Left renal cortex interstitium (tissue), 4 donors: ENCODE data around the gene CASZ1. TPM values are rescaled to one million over a fixed set of nuclear protein-coding genes. Genes with fewer than 3 reads are reported as not detected.

Experiments used
- DNase-seq, 4 donors: peaks; one replicate each; pipeline ENCODE4 v3.0.0-alpha.2; 2013; ENCODE audit warnings: low read depth in 4 of 4, low spot score in 2 of 4, missing footprints in 1 of 4
- polyA plus RNA-seq, 4 donors: library from polyadenylated mRNA; unstranded; fragments of 120-200 nt; gene quantifications; one replicate each; pipeline ENCODE4 v1.2.1, GENCODE V29; 2013; ENCODE audit not compliant: insufficient read length in 4 of 4

CASZ1 gene
- polyA plus RNA-seq, 4 donors: 13.5 to 24.4 (median 19.8) TPM

DNA sequence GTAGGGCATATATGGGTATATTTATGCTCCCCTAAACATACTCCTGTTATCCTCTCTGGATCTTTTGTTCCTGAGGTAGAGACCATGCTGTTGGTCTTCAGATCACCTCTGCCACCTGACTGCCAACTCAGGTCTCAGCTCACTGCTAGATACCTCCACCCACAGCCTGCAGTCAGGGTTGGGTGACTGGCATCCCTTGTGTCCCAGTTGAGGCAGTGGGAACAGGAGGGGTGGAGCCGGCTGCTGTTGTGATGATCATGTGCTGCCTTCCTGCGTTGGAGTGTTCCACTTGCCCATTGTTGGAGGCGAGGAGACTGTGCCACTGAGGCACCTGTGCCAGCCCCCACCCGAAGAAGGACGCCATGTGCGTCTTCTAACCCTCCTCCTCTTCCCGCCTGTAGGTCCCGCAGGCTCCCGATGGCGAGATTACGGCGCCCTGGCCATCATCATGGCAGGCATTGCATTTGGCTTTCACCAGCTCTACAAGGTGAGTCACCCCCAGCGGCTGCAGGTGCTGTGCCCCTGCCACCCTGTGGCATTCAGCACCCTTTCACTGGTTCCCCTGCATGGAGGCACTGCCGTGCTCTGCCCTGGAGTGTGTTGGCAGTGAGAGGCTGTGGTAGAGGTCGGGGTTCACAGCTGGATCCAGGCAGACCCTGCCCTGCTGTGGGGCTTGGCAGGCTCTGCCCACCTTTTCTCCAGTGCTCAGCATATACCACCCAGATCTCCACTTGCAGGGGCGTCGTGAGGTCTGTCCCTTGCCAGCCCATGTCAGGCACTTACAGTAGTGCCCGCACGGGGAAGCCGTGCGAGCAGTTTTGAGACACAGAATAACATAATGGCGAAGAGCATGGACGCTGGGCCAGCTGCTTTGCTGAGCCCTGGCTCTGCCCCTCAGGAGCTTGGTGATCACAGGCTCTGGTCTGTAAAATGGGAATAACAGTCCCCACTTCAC is 178.2 kb downstream of the CASZ1 start:
- no peak for DNase-seq

DNA sequence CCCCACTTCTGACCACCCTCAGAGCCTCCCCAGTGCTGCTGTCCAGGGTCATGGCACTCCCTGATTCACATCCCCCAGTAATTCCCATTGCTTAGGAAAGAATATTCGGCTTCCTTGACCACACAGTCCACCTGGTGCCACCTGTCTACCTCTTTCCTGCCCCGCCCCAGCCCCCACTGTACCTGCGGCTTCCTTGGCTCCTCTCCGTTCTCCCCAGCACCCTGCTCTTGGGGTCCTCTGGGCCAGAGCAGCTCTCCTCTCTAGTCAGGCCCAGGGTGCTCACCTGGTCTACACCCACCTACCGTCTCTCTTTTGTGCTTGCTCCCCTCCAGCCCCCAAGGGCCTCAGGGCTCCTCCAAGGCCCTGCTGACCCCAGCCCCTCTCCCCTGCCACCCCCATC is 179.1 kb downstream of the CASZ1 start:
- DNase-seq: no peak

DNA sequence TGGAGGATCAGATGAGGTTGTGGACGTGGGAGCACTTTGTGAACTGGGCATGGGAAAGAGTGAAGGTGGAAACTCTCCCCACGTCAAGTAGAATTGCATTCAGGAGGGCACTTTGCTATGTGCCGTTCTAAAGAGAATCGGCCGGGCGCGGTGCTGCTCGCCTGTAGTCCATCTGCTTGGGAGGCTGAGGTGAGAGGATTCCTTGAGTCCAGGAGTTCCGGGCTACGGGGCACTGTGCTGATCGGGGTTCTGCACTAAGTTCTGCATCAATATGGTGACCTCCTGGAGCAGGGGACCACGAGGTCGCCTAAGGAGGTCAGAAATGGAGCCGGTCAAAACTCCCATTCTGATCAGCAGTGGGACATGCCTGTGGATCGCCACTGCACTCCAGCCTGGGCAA is 179.8 kb downstream of the CASZ1 start:
- no peak for DNase-seq

DNA sequence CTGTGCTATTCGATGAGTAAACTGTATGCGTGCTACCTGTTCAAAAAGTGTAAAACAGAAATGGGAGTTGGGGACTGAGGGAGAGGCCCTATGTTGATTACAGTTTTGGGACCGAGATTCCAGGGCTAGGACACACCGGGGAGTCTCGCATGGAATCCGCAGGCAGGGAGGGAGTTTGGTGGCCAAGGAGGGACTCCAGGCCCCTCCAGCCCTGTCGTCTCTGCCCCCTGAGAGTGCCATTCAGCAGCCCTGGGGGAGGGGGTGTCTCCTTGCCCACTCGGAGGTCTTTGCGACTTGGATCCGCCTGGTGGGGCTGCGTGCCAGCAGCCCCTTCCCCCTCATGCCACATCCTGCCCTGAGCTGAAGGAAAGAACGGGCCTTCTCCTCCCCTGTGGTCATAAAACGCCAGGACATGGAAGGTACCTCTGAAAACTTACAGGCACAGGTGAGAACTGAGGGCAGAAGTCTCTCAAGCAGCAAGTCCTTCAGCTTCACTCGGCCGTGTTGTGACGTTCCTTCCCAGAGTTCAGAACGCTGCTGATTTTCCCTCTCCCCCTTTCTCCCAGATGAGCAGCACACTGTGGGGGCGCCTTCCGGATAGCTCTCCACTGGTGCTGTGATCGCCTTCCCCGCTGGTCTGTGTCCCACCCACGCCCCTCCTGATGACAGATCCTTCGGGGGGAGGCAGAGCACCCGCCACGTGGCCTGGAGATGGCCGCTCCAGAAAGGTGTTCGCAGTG is 180.3 kb downstream of the CASZ1 start:
- DNase-seq: no peak

DNA sequence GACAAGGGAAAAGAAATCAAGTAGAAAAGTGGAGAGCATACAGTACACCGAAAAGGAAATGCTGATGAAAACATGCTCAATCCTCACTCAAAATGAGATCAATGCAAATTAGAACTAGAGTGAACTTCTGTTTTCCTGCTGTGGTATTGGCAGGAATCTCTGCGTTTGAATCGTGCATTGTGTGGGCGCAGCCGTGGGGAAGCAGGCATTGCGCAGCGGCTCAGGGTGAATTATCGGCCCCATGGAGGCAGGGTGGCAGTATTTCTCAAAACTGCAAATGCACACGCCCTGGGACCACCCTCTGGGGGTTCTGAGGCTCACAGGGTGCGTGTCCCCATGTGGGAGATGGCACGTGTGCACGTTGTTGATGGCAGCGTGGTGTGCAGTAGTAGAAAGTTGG is 181.1 kb downstream of the CASZ1 start:
- DNase-seq: no peak

DNA sequence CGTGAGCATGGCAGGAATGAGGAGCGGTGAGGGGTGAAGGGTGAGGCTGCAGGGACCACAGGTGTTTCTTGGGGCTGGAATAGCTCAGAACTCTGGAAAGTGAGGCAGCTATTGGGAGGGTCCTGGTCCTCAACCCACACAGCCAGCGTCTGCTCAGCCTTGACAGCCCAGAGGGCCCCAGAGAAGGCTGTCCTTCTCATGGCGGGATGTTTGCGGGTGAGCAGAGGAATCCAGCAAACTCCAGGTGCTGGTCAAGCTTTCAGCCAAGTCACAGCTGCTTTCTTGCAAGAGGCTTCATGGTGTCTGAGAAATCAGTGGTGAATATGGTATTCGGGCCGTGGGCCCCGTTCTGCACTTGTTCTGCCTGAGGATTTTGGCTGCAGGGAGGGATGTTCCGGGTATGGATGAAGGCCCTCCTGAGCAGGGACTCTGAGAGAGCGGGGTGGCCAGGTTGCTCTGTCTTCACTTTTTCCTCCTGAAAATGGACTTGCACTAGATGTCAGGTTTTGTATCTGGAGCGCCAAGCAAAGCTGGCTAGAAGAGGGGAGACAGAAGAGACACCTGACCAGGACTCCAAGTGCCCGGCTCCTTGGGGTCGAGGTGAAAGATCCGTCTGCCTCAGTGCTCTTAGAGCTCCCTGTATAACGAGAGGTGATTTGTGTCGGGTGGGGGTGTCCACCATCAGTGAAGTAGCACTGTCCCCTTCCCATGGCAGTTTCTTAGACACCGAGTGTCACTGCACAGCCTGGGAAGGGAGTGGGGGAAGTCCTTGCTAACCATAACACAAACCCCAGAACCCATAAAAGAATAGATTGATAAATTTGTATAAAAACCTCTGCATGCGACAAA is 181.8 kb downstream of the CASZ1 start:
- no peak for DNase-seq

DNA sequence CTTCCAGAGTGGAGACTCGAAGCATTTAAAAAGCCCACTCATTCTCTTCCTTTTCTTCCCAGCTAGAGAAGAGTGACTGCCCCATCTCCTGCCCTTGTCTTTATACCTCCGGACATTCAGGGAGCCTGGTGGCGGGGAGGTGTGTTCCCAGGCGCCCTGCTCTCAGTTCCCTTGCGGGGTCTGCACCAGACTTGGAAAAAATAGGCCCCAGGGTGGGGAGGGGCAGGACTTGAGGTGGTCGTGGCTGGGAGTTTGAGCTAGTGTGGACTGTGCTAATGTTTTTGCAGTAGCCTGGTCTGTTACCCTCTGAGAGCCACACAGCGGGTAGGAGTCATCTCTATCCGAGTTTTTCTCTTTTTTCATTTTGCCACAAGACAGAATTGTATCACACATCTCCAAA is 182.6 kb downstream of the CASZ1 start:
- no peak for DNase-seq

DNA sequence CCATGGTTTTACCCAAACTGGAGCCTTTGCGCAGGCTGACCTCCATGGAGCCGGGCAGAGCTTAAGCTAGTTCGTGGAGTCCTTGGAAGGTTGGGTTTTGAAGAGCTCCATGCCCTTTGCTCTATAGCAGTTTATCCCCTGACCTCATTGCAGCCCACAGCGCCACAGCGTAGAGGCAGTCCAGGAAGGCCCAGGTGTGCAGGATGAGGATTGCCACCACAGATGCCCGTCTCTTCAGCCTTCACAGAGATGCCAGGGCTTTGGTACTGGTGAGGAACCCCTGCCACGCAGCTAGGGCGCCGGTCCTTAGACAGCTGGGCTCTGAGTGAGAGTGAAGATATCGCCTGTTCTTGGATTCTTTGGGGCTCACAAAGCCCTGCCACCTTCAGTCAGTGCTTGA is 183.1 kb downstream of the CASZ1 start:
- no peak for DNase-seq

DNA sequence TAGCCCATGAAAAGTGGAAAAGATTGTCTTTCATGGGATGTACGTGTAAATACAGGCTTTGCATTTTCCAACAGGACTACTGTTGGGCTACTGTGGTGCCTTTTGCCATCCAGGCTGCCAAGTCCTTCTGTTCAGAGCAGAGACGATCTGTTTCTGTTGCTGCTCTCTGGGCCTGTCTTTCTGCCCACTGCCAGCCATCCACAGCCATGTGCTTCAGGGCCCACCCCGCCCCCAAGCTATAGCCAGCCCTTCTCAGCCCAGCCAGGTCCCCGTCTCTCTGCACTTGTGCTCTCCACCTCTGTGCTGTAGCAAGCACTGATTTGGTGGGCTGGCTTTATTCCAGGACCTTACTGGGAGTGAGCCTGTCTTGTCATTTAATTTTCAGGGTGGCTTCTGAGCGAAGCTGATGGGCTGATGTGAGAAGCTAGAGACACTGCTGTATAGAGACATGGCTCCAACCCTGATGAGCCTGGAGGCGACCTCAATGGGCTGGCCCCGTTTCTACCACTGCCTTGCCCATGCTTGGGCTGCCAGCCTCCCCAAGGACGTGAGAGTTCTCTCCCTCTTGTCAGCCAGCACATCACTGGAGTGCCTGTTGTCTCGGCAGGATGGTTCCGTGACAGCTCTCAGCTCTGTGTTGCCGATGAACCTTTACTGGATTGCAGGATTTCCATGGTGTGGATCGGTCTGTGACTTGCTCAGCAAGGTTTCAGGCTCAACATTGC is 183.8 kb downstream of the CASZ1 start:
- DNase-seq: no peak

DNA sequence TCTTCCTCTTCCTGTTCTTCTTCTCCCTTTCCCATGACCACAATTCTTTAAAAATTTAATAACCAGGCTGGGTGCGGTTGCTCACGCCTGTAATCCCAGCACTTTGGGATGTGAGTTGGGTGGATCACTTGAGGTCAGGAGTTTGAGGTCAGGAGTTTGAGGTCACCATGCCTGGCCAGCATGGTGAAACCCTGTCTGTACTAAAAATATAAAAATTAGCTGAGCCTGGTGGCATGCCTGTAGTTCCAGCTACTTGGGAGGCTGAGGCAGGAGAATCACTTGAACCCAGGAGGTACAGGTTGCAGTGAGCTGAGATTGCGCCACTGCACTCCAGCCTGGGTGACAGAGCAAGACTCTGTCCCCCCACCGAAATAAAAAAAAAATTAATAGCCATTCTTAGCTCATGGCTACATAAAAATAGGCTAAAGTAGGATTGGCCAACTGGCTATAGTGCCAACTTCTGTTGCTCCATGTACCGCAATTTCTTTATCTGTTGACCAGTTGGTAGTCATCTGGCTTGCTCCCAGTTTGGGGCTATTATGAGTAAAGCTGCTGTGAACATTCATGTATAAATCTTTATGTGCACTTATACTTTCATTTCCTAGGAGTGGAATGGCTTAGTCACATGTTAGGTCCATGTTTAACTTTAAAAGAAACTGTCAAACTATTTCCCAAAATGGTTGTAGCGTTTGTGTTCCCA is 185.4 kb downstream of the CASZ1 start:
- no peak for DNase-seq

DNA sequence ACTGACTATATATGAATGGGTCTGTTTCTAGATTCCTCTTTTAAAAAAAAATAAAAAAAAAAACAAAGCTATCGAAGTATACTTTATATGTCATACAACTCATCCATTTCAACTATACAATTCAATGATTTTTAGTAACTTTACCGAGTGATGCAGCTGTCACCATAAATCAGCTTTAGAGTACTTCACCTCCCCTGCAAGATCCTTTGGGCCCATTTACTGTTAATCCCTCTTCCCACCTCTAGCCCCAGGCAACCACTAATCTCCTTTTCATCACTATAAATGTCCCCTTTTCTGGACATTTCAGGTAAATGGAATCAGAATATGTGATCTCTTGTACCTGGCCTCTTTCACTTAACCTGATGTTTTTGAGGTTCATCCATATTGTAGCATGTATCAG is 187.8 kb downstream of the CASZ1 start:
- DNase-seq: no peak

DNA sequence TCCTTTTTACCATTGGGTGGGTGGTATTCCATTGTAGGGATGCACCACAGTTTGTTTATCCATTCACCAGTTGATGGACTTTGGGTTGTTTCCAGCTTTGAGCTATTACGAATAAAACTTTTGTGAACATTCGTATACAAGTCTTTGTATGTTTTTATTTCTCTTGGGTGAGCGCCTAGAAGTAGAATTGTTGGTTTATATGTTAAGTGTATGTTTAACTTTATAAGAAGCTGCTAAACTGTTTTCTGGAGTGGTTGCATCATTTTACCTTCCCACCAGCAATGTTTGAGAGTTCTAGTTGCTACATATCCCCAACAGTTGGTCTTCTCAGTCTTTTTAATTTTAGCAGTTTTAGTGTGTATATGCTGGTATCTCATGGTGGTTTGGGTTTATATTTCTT is 189.2 kb downstream of the CASZ1 start:
- DNase-seq: no peak

DNA sequence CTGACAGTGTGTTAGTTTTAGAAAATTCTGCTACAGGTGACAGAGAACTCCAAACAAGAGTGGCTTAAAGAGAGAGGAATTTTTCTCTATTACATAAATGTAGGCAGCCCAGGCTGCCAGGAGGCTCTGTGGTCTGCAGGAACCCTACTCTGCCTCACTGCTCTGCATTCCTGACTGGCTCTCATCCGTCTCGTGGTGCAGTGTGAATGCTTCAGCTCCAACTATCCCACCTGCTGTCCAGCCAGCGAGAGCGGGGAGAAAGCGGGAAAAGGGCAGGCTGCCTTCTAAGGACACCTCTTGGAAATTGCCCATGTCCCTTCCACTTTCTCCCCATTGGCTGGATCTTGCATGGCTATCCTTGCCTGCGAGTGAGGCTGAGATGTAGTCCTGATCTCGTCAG is 190.4 kb downstream of the CASZ1 start:
- no peak for DNase-seq

DNA sequence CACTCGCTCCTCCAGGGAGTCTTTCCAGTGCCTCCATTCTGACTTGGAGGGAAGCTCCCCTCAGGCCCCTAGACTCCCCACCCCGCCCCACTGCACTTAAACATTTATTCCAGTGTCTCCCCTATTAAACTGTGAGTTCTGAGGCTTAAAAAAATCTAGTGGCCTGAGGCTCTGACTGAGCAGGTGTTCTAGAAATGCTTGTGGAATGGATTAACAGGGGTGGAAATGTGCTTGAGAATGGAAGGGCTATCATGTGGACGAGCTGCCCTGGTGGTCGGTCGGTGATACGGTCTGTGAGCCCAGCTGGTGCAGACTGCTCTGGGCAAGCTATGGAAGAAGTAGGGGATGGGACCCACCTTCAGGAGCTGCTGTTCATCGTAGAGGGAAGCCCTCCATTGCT is 191.5 kb downstream of the CASZ1 start:
- no peak for DNase-seq

DNA sequence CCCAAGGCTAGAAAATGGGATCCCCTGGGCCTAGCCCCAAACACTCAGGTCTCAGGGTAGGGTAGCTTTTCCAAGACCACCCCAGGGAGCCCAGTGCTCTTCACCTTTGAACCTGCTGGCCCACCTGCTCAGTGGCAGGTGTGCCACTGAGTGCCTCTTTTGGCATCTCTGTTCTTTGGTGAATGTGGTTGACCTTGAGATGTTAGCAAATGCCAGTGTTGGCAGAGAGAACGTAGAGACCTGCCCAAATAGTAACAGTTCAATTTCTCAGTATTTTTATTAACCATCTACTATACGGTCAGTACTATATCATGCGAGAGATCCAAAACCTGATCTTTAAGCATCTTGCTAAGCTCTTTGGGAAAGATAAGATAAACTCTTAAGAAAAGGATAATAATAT is 193.5 kb downstream of the CASZ1 start:
- DNase-seq: no peak

DNA sequence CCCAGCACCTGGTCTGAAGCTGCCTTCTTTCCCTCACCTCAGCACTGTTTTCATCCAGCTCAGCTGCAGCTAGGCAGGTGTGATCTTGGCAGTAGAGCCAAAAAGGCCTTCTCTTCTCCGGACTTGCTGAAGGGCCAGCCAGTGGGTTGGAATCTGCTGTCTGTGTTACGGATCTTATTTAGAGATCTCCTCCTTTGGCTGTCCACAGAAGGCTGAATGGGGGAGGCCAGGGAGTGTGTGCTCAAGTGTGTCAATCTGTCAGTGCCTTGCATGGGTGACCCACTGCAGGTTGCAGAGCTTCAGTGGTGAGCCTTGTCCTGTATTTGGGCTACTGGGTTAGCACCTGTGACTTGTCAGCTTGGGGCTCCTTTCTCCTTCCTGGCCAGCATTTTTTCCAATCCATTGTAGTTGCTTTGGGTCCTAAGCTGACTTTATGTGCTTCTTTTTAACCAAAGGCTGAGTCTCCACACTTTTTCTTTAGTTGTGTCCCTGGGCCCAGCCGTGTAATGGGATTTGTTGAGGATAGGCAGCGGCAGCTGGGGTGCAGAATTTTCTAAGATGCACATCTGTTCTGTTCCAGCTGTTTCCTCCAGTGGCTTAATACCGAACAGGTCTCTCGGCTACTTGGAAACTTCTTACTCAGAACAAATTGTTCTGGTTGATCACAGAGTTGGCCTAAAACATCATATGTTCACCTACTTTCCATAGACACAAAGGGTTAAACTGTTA is 194.9 kb downstream of the CASZ1 start:
- no peak for DNase-seq

DNA sequence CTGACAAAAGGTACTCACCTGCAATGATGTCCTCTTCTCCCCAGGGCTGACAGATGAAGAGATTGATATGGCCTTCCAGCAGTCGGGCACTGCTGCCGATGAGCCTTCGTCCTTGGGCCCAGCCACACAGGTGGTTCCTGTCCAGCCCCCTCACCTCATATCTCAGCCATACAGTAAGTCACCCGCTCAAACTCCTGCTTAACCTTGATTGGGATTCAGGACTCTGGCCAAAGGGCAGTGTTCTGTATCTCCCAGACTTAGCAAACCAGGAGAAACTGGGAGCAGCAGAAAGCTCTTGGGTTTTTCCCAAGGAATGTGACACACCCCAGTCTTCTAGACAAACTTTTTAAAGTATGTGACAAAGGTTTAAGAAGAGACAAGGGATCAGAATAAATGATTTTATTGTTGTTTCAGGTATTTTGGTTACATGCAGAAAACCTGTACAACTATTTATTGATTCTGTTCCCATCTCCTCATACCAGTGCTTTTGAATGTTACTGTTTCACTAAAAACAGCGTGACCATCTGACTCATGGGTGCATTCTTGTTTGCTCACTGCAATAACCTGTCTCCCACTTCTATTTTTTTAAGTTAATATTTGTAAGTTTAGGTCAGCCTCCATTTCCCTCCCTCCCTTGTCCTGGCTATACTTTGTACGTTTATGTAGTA is 197.1 kb downstream of the CASZ1 start:
- no peak for DNase-seq

DNA sequence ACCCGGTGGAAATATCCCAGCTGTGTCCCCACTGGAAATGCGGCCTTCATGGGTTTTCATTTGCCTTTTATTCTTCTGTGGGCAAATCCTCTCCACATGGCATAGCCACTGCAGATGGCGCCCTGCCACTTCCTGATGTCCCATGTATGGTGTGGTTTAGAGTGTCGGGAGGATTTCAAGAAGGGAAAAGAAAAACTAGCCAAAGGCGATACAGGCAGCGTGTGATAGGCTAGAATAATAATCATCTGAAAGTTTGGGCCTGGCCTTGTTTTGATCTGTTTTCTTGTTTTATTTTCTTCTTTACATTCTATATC is 198.1 kb downstream of the CASZ1 start:
- DNase-seq: no peak
